HCT116 (cell line): Measurements from ENCODE around the gene ATG12.

ENCODE experiments used
- CEBPB ChIP-seq: IDR thresholded peaks from 2 replicates; pipeline ENCODE4 v1.6.1; 2012; ENCODE audit warnings: low read depth
- CTCF ChIP-seq, 3 experiments: fragments of 200-600 bp in 1 of 3; sonication (generic) in 1 of 3; IDR thresholded peaks in 2 of 3; conservative IDR thresholded peaks in 1 of 3; 2 replicates each; pipeline ENCODE4 v1.5.1; 2012 to 2017; ENCODE audit warnings: low read depth in 2 of 3, low read length in 2 of 3, antibody characterized with exemption in 1 of 3, borderline replicate concordance in 1 of 3, control low read depth in 1 of 3, mild to moderate bottlenecking in 1 of 3, mixed read lengths in 1 of 3, mixed run types in 1 of 3, moderate library complexity in 1 of 3; ENCODE audit not compliant: insufficient read depth in 1 of 3
- EGR1 ChIP-seq: IDR thresholded peaks from 2 replicates; pipeline ENCODE4 v1.6.1; 2012; ENCODE audit warnings: low read depth
- ELF1 ChIP-seq: IDR thresholded peaks from 2 replicates; pipeline ENCODE4 v1.6.1; 2012; ENCODE audit warnings: low read depth, borderline replicate concordance
- JUND ChIP-seq: IDR thresholded peaks from 2 replicates; pipeline ENCODE4 v1.6.1; 2012
- MAX ChIP-seq: IDR thresholded peaks from 2 replicates; pipeline ENCODE4 v1.6.1; 2012
- POLR2A ChIP-seq: IDR thresholded peaks from 2 replicates; pipeline ENCODE4 v1.7.0; 2011; ENCODE audit warnings: borderline replicate concordance; ENCODE audit not compliant: insufficient read depth, insufficient read length; ENCODE audit errors: extremely low read depth
- POLR2AphosphoS5 ChIP-seq: IDR thresholded peaks from 2 replicates; pipeline ENCODE4 v1.6.1; 2011; ENCODE audit warnings: mild to moderate bottlenecking, low read depth, low read length, moderate library complexity
- SP1 ChIP-seq: IDR thresholded peaks from 2 replicates; pipeline ENCODE4 v1.6.1; 2012; ENCODE audit warnings: low read depth
- ZNF274 ChIP-seq: fragments of 200-500 bp; sonication (Bioruptor generic); IDR thresholded peaks from 2 replicates; pipeline ENCODE4 v1.6.1; 2014; ENCODE audit warnings: mild to moderate bottlenecking, low read depth, low read length, inconsistent platforms

GRCh38 chr5:115842952-115843351 lies 1.6 kb upstream of the ATG12 start:
- 0 out of 6 replicates have a peak, but pooled peaks of 1 of the 3 experiments have one; percentile 6 for TF ChIP-seq CTCF (IDR thresholded peaks at IDR 0.05 in 2 of 3, conservative IDR thresholded peaks at IDR 0.05 in 1 of 3; ENCODE audit: borderline replicate concordance in 1 of 3, insufficient read depth in 1 of 3, low read depth in 2 of 3, low read length in 2 of 3)
- no peak for TF ChIP-seq ELF1
- TF ChIP-seq ZNF274 = no peak
- no peak for TF ChIP-seq SP1
- TF ChIP-seq JUND = no peak
- no peak for TF ChIP-seq EGR1
- no peak for TF ChIP-seq POLR2A
- TF ChIP-seq MAX = no peak
- TF ChIP-seq CEBPB = no peak
- TF ChIP-seq POLR2AphosphoS5 = no peak
